Upper lobe of left lung (tissue), 6 donors: ENCODE measurements around the gene CDK4. TPM values are rescaled to one million over a fixed set of nuclear protein-coding genes. Genes with fewer than 3 reads are reported as not detected.
A peak's percentile ranks its signal among the peaks of the same experiment; 100 is the strongest.

Experiments used
- ATAC-seq, 2 donors: fragments of 200-7000 bp; cut with Tn5 transposase; one replicate each; pipeline ENCODE4 v1.9.1; 2022; ENCODE audit warnings: mild to moderate bottlenecking in 2 of 2, moderate library complexity in 2 of 2; ENCODE audit not compliant: low FRiP score in 2 of 2
- DNase-seq, 2 donors: peaks; one replicate each; pipeline ENCODE4 v3.0.0-alpha.2; 2019 to 2020
- H3K27ac ChIP-seq, 4 donors: fragments of 200-600 bp; sonication (generic); one replicate each; pipeline ENCODE4 v1.5.1; 2016 to 2019
- H3K27me3 ChIP-seq, 4 donors: fragments of 200-600 bp; sonication (generic); one replicate each; pipeline ENCODE4 v1.5.1; 2017 to 2019
- H3K36me3 ChIP-seq, 4 donors: fragments of 200-600 bp; sonication (generic); one replicate each; pipeline ENCODE4 v1.5.1; 2016 to 2019
- H3K4me1 ChIP-seq, 4 donors: fragments of 200-600 bp; sonication (generic); one replicate each; pipeline ENCODE4 v1.5.1; 2018 to 2019
- H3K4me3 ChIP-seq, 4 donors: fragments of 200-600 bp; sonication (generic); one replicate each; pipeline ENCODE4 v1.5.1; 2017 to 2019; ENCODE audit warnings: mild to moderate bottlenecking in 2 of 4, moderate library complexity in 1 of 4
- H3K9me3 ChIP-seq, 4 donors: fragments of 200-600 bp; sonication (generic); one replicate each; pipeline ENCODE4 v1.5.1; 2018 to 2019
- CTCF ChIP-seq, 6 experiments: fragments of 450-650 bp in 4 of 6; fragments of 200-600 bp in 2 of 6; sonication (generic) in 2 of 6; IDR thresholded peaks; one replicate each; pipeline ENCODE4 v1.5.1; 2016 to 2019; ENCODE audit warnings: antibody characterized with exemption in 6 of 6
- EP300 ChIP-seq, 4 donors: sonication (generic); formaldehyde crosslinking; IDR thresholded peaks; one replicate each; pipeline ENCODE4 v1.5.1; 2017; ENCODE audit warnings: antibody characterized with exemption in 4 of 4, control low read depth in 2 of 4
- POLR2A ChIP-seq, 4 donors: fragments of 450-650 bp; IDR thresholded peaks; one replicate each; pipeline ENCODE4 v1.5.1; 2016 to 2017; ENCODE audit warnings: antibody characterized with exemption in 4 of 4, mild to moderate bottlenecking in 2 of 4
- POLR2AphosphoS5 ChIP-seq, 2 donors: sonication (generic); formaldehyde crosslinking; IDR thresholded peaks; one replicate each; pipeline ENCODE4 v1.5.1; 2017; ENCODE audit warnings: antibody characterized with exemption in 2 of 2
- WGBS, 2 donors: methylation state at CpG; one replicate each; pipeline ENCODE4 v1.1.5; 2017 to 2018; 5-methylcytosine and 5-hydroxymethylcytosine counted together
- total RNA-seq, 6 donors: library from RNA; depleted of rRNA in 4 of 6; stranded (reverse); fragments of >200 nt in 4 of 6; gene quantifications; one replicate each; pipeline versions ENCODE4 v1.1.0 to v1.2.1, GENCODE V29; 2016 to 2021
- donor health status: DM: no; HTN: no; CAD: no; lungs with moderate emphysema.
- donor health status: DM: no; HTN: yes; CAD: no; lungs with severe emphysema.

CDK4 gene
- total RNA-seq, 6 donors from 2014 or later, result 38.5 to 109 (median 62.5) TPM

DNA sequence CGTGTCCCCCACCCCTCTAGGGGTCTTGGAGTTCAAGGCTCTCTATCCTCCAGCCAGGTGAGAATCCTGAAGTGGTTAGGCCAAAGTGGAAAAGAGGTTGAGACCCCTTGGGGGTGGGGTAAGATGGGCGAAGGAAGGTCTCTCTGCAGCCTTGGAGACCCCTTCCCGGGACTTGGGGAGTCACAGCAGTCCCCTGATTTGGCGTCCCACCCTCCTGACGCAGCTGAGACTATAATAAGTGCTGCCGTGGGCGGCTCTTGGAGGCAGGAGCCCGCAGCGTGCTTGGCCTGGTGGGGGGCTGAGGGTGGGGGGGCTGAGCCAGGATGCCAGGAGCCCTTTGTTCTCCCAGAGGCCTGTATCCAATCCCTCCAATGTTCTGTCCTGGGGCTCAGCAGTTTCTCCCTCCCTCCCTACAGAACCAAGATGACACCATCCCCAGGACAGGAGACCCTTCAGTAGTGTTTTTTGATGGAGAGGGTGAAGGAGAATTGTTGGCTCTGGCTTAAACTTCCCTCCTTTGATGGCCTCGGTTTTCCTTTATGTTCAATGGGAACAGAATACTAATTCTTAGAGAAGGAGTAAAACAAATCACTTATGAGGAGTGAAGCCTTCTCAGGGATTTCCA lies 12.1 kb downstream of the CDK4 start:
- DNase-seq, result no peak
- H3K36me3 ChIP-seq, result no peaks in the 10 kb centered on the region
- 37 to 54% methylated on average over 6 to 10 of the region's 10 CpGs for WGBS, 2 donors
- H3K9me3 ChIP-seq, result no peaks in the 10 kb centered on the region
- H3K27ac ChIP-seq, result no peak overlapping the region
- TF ChIP-seq POLR2AphosphoS5 (IDR thresholded peaks at IDR 0.05) (no peak), CTCF (IDR thresholded peaks at IDR 0.05) (no peak), EP300 (IDR thresholded peaks at IDR 0.05) (no peak), POLR2A (IDR thresholded peaks at IDR 0.05) (no peak)
- H3K27me3 ChIP-seq, result peaks cover 1 to 48% (median 22%) of the 10 kb centered on the region in 4 donors
- H3K4me3 ChIP-seq, result no peak overlapping the region
- H3K4me1 ChIP-seq, result peaks cover 26 to 55% (median 40%) of the 10 kb centered on the region in 4 donors
- ATAC-seq, result no peak

DNA sequence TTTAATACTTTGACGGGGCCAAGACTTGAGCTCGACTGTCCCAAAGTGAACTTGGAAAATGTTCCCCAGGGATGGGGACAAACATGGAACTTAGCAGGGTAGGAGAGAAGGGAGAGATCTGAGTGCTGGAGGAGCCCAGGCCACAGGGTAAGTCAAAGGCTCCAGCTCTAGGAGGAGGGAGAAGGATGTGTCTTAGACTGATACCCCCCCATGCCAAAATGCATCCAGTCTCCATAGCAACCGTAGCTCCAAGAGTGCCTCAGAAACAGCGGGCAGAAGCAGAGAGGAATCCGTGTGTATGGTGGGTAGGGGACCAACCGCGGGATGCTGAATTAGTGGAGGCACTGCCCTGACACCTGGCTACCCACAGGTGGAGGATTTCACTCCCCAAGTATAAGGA lies 12.7 kb downstream of the CDK4 start:
- 34 to 48% methylated on average over 7 of the region's 7 CpGs for WGBS, 2 donors
- ATAC-seq, result no peak
- H3K9me3 ChIP-seq, result no peaks in the 10 kb centered on the region
- TF ChIP-seq POLR2A (IDR thresholded peaks at IDR 0.05) (no peak), CTCF (IDR thresholded peaks at IDR 0.05) (no peak), EP300 (IDR thresholded peaks at IDR 0.05) (no peak), POLR2AphosphoS5 (IDR thresholded peaks at IDR 0.05) (no peak)
- H3K27me3 ChIP-seq, result peaks cover 1 to 50% (median 22%) of the 10 kb centered on the region in 4 donors
- DNase-seq, result no peak
- no peaks in the 10 kb centered on the region for H3K36me3 ChIP-seq
- no peak overlapping the region for H3K27ac ChIP-seq
- no peak overlapping the region for H3K4me3 ChIP-seq
- H3K4me1 ChIP-seq, result peaks cover 26 to 55% (median 39%) of the 10 kb centered on the region in 4 donors

GRCh38 chr12:57738661-57739237 lies 13.4 kb downstream of the CDK4 start, which contains the start of gene AGAP2:
TSS of gene AGAP2 (minus strand) at chr12:57738742. CDS start at chr12:57738246, 496 bp downstream.
- H3K27me3 ChIP-seq, result peaks cover 1 to 50% (median 22%) of the 10 kb centered on the region in 4 donors

More at GRCh38 chr12:57738661-57739237, 13.4 kb downstream of the CDK4 start, which contains the start of gene AGAP2:
- TF ChIP-seq EP300 (IDR thresholded peaks at IDR 0.05), result no peak
- no peak for TF ChIP-seq POLR2AphosphoS5 (IDR thresholded peaks at IDR 0.05)
- no peak for TF ChIP-seq CTCF (IDR thresholded peaks at IDR 0.05)
- TF ChIP-seq POLR2A (IDR thresholded peaks at IDR 0.05), result no peak
- peak within 1 kb of the TSS in 3 of 4 donors; percentile 21 to 38 (median 38) for H3K4me3 ChIP-seq
- no peak within 1 kb of the TSS for H3K27ac ChIP-seq
- no peaks in the 10 kb centered on the region for H3K9me3 ChIP-seq
- WGBS, 2 donors, result 31 to 48% methylated on average over 34 of the region's 36 CpGs
- DNase-seq (peak in 1 of 2 donors; percentile 72), ATAC-seq (no peak)
- H3K4me1 ChIP-seq, result peaks cover 26 to 50% (median 36%) of the 10 kb centered on the region in 4 donors
- H3K36me3 ChIP-seq, result peaks cover 0 to 1% (median 0%) of the 10 kb centered on the region in 4 donors
